ENCODE measurements around the gene SIRPG. TPM values are rescaled to one million over a fixed set of nuclear protein-coding genes. Genes with fewer than 3 reads are reported as not detected.
"Not testable (repeated sequence)": the region's sequence is repeated elsewhere in the genome, so short reads cannot be mapped to it uniquely, and the experiment has no call there.

The SIRPG gene
- polyA plus RNA-seq: 3.2 TPM

DNA sequence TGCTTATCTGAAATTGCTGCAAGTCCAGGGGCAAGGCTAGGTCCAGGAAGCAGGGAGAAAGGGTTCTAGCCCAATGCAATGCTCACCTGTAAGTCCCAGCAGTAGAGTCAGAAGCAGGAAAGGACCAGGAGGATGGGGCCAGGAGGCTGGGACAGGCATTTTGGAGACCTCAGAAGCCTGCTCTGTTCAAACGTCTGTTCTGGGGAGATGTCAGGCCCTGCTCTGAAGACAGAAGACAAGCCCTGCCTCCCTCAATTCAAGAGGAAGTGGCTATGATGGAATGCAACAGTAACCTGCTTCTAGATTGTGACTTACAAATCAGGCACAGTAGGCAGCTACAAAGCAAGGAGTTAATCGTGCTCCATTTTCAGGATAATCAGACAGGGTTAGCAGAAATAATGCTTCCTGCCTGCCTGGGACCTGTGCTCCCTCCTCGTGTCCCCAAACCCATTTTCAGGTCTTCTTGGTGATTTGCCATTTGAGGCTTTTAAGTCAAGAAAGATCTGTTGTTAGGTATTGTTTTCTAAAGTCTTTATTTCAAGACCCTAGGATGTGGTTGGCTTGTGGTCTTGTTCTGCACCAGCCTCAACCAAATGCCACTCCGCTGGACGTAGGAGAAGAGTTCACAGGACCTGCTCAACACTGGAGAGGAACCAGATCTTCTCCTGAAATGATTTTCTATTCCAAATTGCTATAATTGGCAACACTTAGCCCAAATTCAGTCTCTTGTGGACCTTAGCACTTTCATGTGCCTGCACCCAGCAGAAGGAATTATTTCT, at the start of gene SIRPG:
SIRPG (minus strand) TSS at position 224 of the 779 bp plus-strand sequence; CDS start at position 159, 65 bp downstream.
- Mint-ChIP-seq H3K27ac (peak within 1 kb of the TSS in 1 of 3 donors; percentile 61), H3K4me3 (peak within 1 kb of the TSS in 2 of 4 donors; percentile 30 to 42), H3K27me3 (peaks cover 1% of the 10 kb centered on the region), H3K9me3 (peaks cover 1 to 8% (median 2%) of the 10 kb centered on the region in 3 donors), H3K36me3 (no peaks in the 10 kb centered on the region), H3K4me1 (peaks cover 28 to 48% (median 31%) of the 10 kb centered on the region in 3 donors)

GRCh38 chr20:1706887-1707286, 49.3 kb upstream of the SIRPG start:
- H3K27ac Mint-ChIP-seq, H3K9me3 Mint-ChIP-seq, H3K4me3 Mint-ChIP-seq, H3K36me3 Mint-ChIP-seq: not testable (repeated sequence)
- peaks cover 13% of the 10 kb centered on the region for H3K27me3 Mint-ChIP-seq
- peaks cover 4 to 23% (median 19%) of the 10 kb centered on the region in 3 donors for H3K4me1 Mint-ChIP-seq

GRCh38 chr20:1706079-1706478, 48.5 kb upstream of the SIRPG start:
- Mint-ChIP-seq H3K4me3 (no peak overlapping the region), H3K27me3 (peaks cover 8% of the 10 kb centered on the region), H3K4me1 (peaks cover 4 to 28% (median 19%) of the 10 kb centered on the region in 3 donors), H3K27ac (no peak overlapping the region), H3K9me3 (peaks cover 0 to 2% (median 0%) of the 10 kb centered on the region in 3 donors), H3K36me3 (no peaks in the 10 kb centered on the region)

GRCh38 chr20:1702855-1703254, 45.3 kb upstream of the SIRPG start:
- Mint-ChIP-seq H3K27ac (no peak overlapping the region), H3K9me3 (peaks cover 0 to 7% (median 2%) of the 10 kb centered on the region in 3 donors), H3K4me1 (peaks cover 4 to 25% (median 22%) of the 10 kb centered on the region in 3 donors), H3K36me3 (peaks cover 2% of the 10 kb centered on the region), H3K4me3 (peak overlapping the region in 1 of 4 donors; percentile 43), H3K27me3 (peaks cover 7% of the 10 kb centered on the region)

DNA sequence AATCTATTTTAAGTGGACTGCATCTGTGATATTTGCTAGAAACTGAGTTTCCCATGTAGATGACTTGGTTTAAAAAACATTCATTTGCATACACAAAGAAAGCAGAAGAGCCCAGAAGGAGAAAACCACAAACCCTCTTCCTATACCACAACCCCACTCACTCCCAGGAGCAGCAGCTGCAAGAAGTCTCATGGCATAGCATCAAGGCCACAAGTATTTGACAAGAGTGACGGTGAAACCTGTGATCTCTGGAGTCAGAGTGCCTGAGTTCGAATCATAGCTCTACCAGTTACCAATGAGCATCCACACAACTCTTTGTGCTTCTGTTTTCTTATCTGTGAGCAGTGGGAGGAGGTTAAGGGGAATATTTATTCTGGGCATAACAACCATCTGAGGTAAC, 44.7 kb upstream of the SIRPG start:
- Mint-ChIP-seq H3K27ac (no peak overlapping the region), H3K36me3 (peaks cover 2% of the 10 kb centered on the region), H3K27me3 (peaks cover 7% of the 10 kb centered on the region), H3K9me3 (peaks cover 0 to 7% (median 2%) of the 10 kb centered on the region in 3 donors), H3K4me1 (peaks cover 4 to 22% (median 20%) of the 10 kb centered on the region in 3 donors), H3K4me3 (no peak overlapping the region)

GRCh38 chr20:1700990-1701389, 43.4 kb upstream of the SIRPG start:
- Mint-ChIP-seq H3K27ac (peak overlapping the region in 1 of 3 donors; percentile 10), H3K27me3 (peaks cover 6% of the 10 kb centered on the region), H3K36me3 (peaks cover 2% of the 10 kb centered on the region), H3K4me3 (peak overlapping the region in 1 of 4 donors; percentile 5), H3K4me1 (peaks cover 4 to 20% (median 20%) of the 10 kb centered on the region in 3 donors), H3K9me3 (peaks cover 0 to 7% (median 2%) of the 10 kb centered on the region in 3 donors)

DNA sequence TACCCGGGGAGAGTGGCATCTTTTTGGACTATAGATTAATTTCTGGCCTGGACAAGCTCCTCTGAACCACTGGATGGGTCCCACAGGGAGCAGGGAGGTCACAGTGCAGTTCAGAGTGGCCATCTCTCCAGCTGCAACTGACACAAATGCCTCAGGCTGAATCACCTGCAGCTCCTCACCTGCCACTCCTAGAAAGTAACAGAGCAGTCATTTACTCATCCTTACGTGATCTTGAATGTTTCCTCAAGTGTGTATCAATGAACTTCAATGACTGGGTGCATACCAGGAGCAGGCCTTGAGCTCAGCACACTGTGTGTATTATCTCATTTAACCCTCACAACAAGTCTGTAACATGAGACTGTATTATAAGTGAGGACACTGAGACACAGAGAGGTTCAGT, 40.0 kb upstream of the SIRPG start:
- Mint-ChIP-seq H3K4me3 (no peak overlapping the region), H3K27ac (no peak overlapping the region), H3K27me3 (peaks cover 9% of the 10 kb centered on the region), H3K9me3 (peaks cover 0 to 7% (median 0%) of the 10 kb centered on the region in 3 donors), H3K36me3 (peaks cover 2% of the 10 kb centered on the region), H3K4me1 (peaks cover 4 to 15% (median 13%) of the 10 kb centered on the region in 3 donors)

DNA sequence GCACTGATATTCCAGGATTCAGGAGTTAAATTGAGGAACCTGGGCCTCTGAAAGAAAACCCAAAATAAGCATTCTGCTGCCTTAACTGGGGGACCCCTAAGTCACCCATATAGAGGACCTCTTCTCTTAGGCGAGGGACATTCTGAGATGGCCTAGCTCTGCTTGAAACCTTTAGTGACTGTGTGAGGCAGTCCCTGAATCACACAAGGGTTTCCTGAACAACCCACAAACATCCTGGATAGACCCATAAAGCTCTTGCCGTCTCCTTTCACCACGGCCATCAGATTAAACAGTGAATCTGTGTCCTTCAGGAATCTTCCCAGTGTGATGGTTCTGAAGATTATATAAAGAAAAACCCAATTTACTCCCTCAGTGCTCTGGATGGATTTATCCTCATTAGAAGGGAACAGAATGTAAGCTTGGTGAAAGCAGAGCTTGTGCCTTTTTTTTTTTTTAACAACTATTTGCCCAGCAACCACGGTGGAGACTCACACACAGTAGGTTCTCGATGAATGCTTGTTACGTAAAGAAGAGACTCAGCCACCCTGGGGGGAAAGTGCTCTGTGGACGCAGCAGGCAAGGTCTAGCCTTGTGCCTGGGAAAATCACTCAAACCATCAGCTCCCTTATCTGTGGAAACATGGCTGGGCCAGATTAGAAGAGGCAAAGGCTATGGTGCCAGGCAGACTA, 39.1 kb upstream of the SIRPG start:
- H3K4me1 Mint-ChIP-seq: peaks cover 0 to 8% (median 8%) of the 10 kb centered on the region in 3 donors
- peak overlapping the region in 1 of 4 donors; percentile 48 for H3K4me3 Mint-ChIP-seq
- H3K9me3 Mint-ChIP-seq: peaks cover 0 to 7% (median 7%) of the 10 kb centered on the region in 3 donors
- no peak overlapping the region for H3K27ac Mint-ChIP-seq
- peaks cover 13% of the 10 kb centered on the region for H3K27me3 Mint-ChIP-seq
- peaks cover 2% of the 10 kb centered on the region for H3K36me3 Mint-ChIP-seq

DNA sequence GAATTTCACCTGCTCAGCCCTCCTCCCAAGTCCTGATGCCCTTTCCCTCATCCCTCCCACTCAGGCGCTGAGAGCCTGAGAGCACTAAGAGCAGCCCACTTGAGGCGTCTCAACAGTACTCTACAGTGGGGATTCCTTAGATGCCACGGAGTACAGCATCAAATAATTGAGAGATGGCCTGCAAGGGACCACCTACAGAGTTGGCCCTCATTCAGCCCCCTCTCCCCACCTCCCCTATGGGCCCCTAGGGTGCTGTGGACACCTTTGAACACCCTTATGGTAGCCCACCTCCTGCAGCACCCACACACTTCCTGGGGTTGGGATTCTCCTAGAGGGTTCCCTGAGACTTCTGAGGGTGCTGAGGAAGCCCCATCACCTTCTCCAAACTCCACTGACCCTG, 37.1 kb upstream of the SIRPG start:
- peaks cover 0 to 4% (median 2%) of the 10 kb centered on the region in 3 donors for H3K4me1 Mint-ChIP-seq
- no peak overlapping the region for H3K27ac Mint-ChIP-seq
- no peak overlapping the region for H3K4me3 Mint-ChIP-seq
- H3K36me3 Mint-ChIP-seq: no peaks in the 10 kb centered on the region
- peaks cover 0 to 10% (median 7%) of the 10 kb centered on the region in 3 donors for H3K9me3 Mint-ChIP-seq
- H3K27me3 Mint-ChIP-seq: peaks cover 13% of the 10 kb centered on the region

- Mint-ChIP-seq H3K36me3 (no peaks in the 10 kb centered on the region), H3K9me3 (peaks cover 0 to 10% (median 0%) of the 10 kb centered on the region in 3 donors), H3K27me3 (peaks cover 13% of the 10 kb centered on the region), H3K27ac (peak overlapping the region in 1 of 3 donors; percentile 16), H3K4me1 (peaks cover 0 to 2% (median 0%) of the 10 kb centered on the region in 3 donors), H3K4me3 (peak overlapping the region in 1 of 4 donors; percentile 20)
Observed at GRCh38 chr20:1693427-1693826, 35.8 kb upstream of the SIRPG start.

GRCh38 chr20:1689721-1690120, 32.1 kb upstream of the SIRPG start:
- peaks cover 0 to 10% (median 0%) of the 10 kb centered on the region in 3 donors for H3K9me3 Mint-ChIP-seq

GRCh38 chr20:1688886-1689538, 31.4 kb upstream of the SIRPG start:
- no peak overlapping the region for H3K4me3 Mint-ChIP-seq
- peaks cover 0 to 4% (median 0%) of the 10 kb centered on the region in 3 donors for H3K4me1 Mint-ChIP-seq
- no peak overlapping the region for H3K27ac Mint-ChIP-seq
- H3K27me3 Mint-ChIP-seq: peaks cover 10% of the 10 kb centered on the region
- peaks cover 0 to 10% (median 0%) of the 10 kb centered on the region in 3 donors for H3K9me3 Mint-ChIP-seq
- H3K36me3 Mint-ChIP-seq: no peaks in the 10 kb centered on the region

More at GRCh38 chr20:1689721-1690120, 32.1 kb upstream of the SIRPG start:
- Mint-ChIP-seq H3K4me1 (peaks cover 0 to 4% (median 0%) of the 10 kb centered on the region in 3 donors), H3K4me3 (no peak overlapping the region), H3K36me3 (no peaks in the 10 kb centered on the region), H3K27ac (no peak overlapping the region), H3K27me3 (peaks cover 13% of the 10 kb centered on the region)

DNA sequence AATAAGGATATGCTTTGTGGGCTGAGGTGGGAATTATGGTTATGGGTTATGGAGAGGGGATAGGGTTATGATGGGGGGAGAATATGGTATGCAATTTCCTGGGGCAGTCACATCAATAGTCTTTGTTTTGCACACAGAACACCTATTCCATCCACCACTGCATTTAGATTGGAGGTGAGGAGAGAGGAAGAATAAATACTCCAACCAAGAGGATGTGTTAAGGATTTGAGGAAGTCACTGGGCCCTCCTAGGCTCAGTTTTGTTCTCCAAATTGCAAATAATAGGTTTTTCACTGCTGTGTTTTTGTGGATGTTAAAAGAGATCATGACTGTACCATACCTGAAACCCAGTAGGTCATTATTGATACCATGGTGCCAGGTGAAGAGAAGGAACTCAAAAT, 29.5 kb upstream of the SIRPG start:
- Mint-ChIP-seq H3K27me3 (peaks cover 8% of the 10 kb centered on the region), H3K9me3 (peaks cover 2 to 7% (median 4%) of the 10 kb centered on the region in 3 donors), H3K36me3 (no peaks in the 10 kb centered on the region), H3K27ac (peak overlapping the region in 1 of 3 donors; percentile 2), H3K4me1 (peaks cover 0 to 4% (median 0%) of the 10 kb centered on the region in 3 donors), H3K4me3 (no peak overlapping the region)

DNA sequence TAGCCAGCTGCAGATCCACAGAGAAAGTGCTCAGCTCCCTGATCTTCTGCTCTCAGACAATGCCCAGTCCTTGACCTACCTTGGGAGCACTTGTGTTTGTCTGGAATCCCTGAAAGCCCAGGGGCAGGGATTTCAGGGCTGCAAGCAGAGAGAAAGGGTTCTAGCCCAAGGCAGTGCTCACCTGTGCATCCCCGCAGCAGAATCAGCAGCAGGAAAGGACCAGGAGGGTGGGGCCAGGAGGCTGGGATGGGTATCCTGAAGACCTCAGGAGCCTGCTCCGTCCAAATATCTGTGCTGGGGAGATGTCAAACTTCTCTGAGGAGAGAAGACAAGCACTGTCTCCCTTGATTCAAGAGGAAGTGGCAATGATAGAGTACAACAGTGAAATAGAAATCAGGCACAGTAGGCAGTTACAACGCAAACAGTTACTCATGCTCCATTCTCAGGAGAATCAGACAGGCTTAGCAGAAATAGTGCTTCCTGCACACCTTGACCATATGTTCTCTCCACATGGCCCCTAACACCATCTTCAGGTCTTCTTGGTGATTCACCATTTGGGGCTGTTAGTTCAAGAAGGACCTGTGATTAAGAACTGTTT, 28.7 kb upstream of the SIRPG start:
- H3K27me3 Mint-ChIP-seq: peaks cover 3% of the 10 kb centered on the region
- H3K9me3 Mint-ChIP-seq: peaks cover 0 to 6% (median 4%) of the 10 kb centered on the region in 3 donors
- peak overlapping the region in 2 of 3 donors; percentile 2 to 77 for H3K27ac Mint-ChIP-seq
- peak overlapping the region in 1 of 4 donors; percentile 36 for H3K4me3 Mint-ChIP-seq
- peaks cover 0 to 4% (median 0%) of the 10 kb centered on the region in 3 donors for H3K4me1 Mint-ChIP-seq
- H3K36me3 Mint-ChIP-seq: no peaks in the 10 kb centered on the region
